ENCODE measurements around the gene SYT5. TPM values are rescaled to one million over a fixed set of nuclear protein-coding genes. Genes with fewer than 3 reads are reported as not detected.

Gene SYT5
- total RNA-seq, 2 donors from 2014 or later: not detected

DNA sequence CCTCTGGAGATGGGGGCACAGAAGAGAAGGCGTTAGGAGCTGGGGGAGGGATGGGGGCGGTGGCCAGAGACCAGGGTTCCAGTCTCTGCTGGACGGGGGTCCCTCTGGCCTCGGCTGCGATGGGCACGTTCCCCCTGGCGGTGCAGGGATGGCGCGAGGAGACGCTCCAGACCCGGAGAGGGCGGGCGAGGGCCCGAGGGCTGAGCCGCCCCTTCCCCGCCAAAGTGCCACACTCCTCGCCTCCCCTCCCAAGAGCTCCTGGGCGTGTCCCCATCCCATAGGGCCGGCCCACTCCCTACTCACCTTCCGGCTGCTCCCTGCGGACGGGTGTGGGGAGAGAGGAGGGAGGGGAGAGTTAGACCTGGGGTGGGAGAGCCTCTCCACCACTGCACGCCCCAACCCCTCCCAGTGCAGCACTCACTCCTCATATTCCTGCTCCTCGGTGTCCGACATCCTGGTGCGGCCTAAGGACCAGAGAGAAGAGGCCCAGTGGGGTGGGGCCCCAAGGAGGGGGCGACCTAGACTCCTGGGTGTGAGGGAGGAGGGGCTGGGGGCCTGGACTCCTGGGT, 33.3 kb downstream of the SYT5 start:
- Histone ChIP-seq H3K27ac (no peak overlapping the region), H3K4me3 (no peak overlapping the region), H3K27me3 (replicated peaks; ENCODE audit: insufficient read depth) (peaks cover 4% of the 10 kb centered on the region), H3K4me1 (ENCODE audit: control insufficient read depth in 1 of 2, low read depth in 2 of 2) (no peaks in the 10 kb centered on the region), H3K36me3 (no peaks in the 10 kb centered on the region), H3K9me3 (no peaks in the 10 kb centered on the region)
- DNase-seq (ENCODE audit: low spot score): no peak
- TF ChIP-seq CTCF (IDR thresholded peaks at IDR 0.05): no peak
- no peak for ATAC-seq (ENCODE audit: insufficient number of reproducible peaks, low FRiP score, low read depth)

GRCh38 chr19:55146078-55146704, 33.9 kb downstream of the SYT5 start:
- H3K36me3 ChIP-seq: no peaks in the 10 kb centered on the region
- TF ChIP-seq CTCF (IDR thresholded peaks at IDR 0.05): no peak
- no peaks in the 10 kb centered on the region for H3K9me3 ChIP-seq
- no peak for DNase-seq (ENCODE audit: low spot score)
- H3K4me3 ChIP-seq: no peak overlapping the region
- H3K27ac ChIP-seq: no peak overlapping the region
- no peak for ATAC-seq (ENCODE audit: insufficient number of reproducible peaks, low FRiP score, low read depth)
- H3K4me1 ChIP-seq (ENCODE audit: control insufficient read depth in 1 of 2, low read depth in 2 of 2): no peaks in the 10 kb centered on the region
- H3K27me3 ChIP-seq (replicated peaks; ENCODE audit: insufficient read depth): peaks cover 4% of the 10 kb centered on the region

GRCh38 chr19:55145232-55145631, 34.9 kb downstream of the SYT5 start:
- no peak for DNase-seq (ENCODE audit: low spot score)
- Histone ChIP-seq H3K27me3 (replicated peaks; ENCODE audit: insufficient read depth) (peaks cover 4% of the 10 kb centered on the region), H3K9me3 (no peaks in the 10 kb centered on the region), H3K36me3 (no peaks in the 10 kb centered on the region), H3K4me1 (ENCODE audit: control insufficient read depth in 1 of 2, low read depth in 2 of 2) (no peaks in the 10 kb centered on the region), H3K4me3 (no peak overlapping the region), H3K27ac (no peak overlapping the region)
- TF ChIP-seq CTCF (IDR thresholded peaks at IDR 0.05): no peak
- ATAC-seq (ENCODE audit: insufficient number of reproducible peaks, low FRiP score, low read depth): no peak

- Histone ChIP-seq H3K36me3 (no peaks in the 10 kb centered on the region), H3K4me1 (ENCODE audit: control insufficient read depth in 1 of 2, low read depth in 2 of 2) (no peaks in the 10 kb centered on the region), H3K9me3 (no peaks in the 10 kb centered on the region), H3K27me3 (replicated peaks; ENCODE audit: insufficient read depth) (no peaks in the 10 kb centered on the region), H3K4me3 (no peak overlapping the region), H3K27ac (no peak overlapping the region)
- ATAC-seq (ENCODE audit: insufficient number of reproducible peaks, low FRiP score, low read depth): no peak
- TF ChIP-seq CTCF (IDR thresholded peaks at IDR 0.05): no peak
- no peak for DNase-seq (ENCODE audit: low spot score)
Measured at GRCh38 chr19:55141696-55142095, 38.4 kb downstream of the SYT5 start.

DNA sequence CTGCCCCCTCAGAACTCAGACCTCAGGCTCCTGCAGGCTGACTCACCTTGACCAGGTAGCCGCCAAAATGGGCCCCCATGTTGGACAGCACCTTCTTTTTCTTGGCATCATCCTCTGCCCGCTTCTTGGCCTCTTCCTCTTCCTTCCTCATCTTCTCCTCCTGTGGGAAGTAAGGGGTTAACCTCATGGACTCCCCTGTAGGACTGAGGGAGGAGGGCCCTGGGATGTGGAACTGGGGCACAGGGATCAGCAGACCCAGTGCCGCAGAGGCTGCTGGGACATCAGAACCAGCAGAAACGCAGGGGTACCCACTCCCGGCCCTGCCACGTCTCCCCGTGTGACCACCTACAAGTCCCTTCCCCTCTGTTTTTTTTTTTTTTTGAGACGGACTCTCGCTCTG, 42.2 kb downstream of the SYT5 start:
- no peaks in the 10 kb centered on the region for H3K4me1 ChIP-seq (ENCODE audit: control insufficient read depth in 1 of 2, low read depth in 2 of 2)
- DNase-seq (ENCODE audit: low spot score) (no peak), ATAC-seq (ENCODE audit: insufficient number of reproducible peaks, low FRiP score, low read depth) (no peak)
- H3K27me3 ChIP-seq (replicated peaks; ENCODE audit: insufficient read depth): no peaks in the 10 kb centered on the region
- H3K9me3 ChIP-seq: no peaks in the 10 kb centered on the region
- no peak overlapping the region for H3K4me3 ChIP-seq
- H3K36me3 ChIP-seq: no peaks in the 10 kb centered on the region
- TF ChIP-seq CTCF (IDR thresholded peaks at IDR 0.05): no peak
- no peak overlapping the region for H3K27ac ChIP-seq
